NCI-H748 (cell line): ENCODE results near the gene SYPL1.
A peak's percentile ranks its signal among the peaks of the same experiment; 100 is the strongest.

Source experiments
- DNase-seq: peaks from one replicate; lab custom pipeline; 2025; ENCODE audit not compliant: unreplicated experiment; lab: John Stamatoyannopoulos, UW

The SYPL1 gene

GRCh38 chr7:106095634-106096033 is 16.5 kb downstream of the SYPL1 start:
- DNase-seq, result no peak

GRCh38 chr7:106094780-106095179 is 17.3 kb downstream of the SYPL1 start:
- no peak for DNase-seq

- DNase-seq, result no peak
Observed at GRCh38 chr7:106092204-106092603, 19.9 kb downstream of the SYPL1 start.

GRCh38 chr7:106089647-106090046 is 22.5 kb downstream of the SYPL1 start:
- DNase-seq, result no peak

GRCh38 chr7:106088014-106088413 is 24.1 kb downstream of the SYPL1 start:
- DNase-seq, result no peak

DNA sequence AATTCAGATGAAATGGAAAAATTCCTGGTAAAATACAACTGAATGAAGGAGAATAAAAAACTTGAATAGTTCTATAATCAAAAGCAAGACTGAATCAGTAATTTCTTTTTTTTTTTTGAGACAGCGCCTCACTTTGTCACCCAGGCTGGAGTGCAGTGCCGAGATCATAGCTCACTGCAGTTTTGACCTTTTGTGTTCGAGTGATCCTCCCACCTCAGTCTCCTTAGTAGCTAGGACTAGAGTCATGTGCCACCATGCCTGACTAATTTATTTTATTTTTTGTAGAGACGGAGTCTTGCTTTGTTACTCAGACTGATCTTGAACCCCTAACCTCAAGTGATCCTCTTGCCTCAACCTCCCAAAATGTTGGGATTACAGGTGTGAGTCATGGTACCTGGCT is 26.1 kb downstream of the SYPL1 start:
- DNase-seq, result no peak

GRCh38 chr7:106085015-106085414 is 27.1 kb downstream of the SYPL1 start:
- no peak for DNase-seq

- DNase-seq, result no peak
Observed at GRCh38 chr7:106083717-106084116, 28.4 kb downstream of the SYPL1 start.

GRCh38 chr7:106082087-106082854 is 29.8 kb downstream of the SYPL1 start:
- no peak for DNase-seq

DNA sequence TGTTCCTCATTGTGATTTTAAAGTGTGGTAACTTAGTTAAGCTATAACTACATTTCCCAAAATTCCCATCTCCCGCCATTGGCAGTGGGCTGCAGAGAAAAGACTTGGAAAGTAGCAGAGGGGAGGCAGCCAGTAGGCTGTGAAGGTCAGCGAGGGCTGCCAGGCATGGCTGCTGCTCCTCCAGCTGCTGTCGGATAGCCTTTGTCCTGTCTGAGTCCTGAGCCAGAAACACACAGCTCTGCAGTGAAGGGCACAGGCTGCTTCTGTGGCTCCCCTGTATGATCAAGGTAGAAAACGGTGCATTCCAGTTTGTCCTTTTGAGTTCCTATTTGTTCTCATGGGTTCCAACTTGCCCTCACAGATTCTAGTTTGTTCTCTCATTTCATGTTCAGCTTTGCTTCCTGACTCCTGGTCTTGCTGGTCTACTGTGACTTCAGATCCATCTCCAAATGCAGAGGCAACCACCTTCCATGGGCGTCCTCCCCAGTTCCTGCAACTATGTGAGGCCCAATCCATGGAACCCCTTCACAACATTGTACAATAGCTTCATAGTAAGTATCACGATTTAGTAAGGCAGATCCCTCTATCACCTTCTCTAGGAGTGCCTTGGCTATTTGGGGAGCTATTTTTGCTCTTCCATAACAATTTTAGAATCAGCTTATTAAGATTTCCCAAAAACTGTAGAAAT is 31.7 kb downstream of the SYPL1 start:
- no peak for DNase-seq

DNA sequence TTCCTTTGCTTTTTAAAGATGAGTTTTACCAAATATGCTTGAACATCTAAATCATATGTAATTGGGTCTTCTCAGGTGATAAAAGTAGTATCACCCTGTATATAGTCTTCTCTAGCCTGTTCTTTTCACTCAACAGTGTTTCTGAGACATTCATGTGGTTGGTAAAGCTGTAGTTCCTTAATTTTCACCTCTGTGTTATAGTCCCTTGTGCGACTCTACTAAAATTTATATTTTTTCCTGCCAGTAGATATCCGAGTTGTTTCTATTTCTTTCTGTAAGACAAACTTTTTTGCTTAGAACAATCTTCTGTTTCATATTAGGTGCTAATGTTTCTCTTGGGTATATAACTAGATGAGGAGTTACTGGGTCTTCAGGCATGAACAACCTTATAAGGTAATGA is 35.6 kb downstream of the SYPL1 start:
- no peak for DNase-seq

- no peak for DNase-seq
Observed at GRCh38 chr7:106075937-106076336, 36.2 kb downstream of the SYPL1 start.

DNA sequence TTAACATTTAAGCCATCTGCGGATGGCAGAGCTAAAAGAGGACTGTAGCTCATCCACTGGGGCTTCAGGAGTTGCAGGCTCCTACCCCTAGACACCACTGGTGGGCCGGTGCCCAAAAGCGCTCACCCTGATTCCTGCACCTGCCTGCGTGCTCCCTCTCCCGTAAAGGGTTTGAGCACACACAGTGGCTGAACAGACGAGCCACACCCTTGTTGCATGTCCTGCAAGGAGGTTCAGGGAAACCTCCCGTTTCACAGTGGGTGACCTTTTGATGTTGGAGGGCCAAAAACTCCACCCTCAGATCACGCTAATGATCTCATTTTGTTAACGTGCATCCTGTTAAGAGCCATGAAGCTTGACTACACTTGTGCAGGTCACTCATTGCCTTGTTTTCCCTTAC is 37.9 kb downstream of the SYPL1 start:
- peak; percentile 75 for DNase-seq

DNA sequence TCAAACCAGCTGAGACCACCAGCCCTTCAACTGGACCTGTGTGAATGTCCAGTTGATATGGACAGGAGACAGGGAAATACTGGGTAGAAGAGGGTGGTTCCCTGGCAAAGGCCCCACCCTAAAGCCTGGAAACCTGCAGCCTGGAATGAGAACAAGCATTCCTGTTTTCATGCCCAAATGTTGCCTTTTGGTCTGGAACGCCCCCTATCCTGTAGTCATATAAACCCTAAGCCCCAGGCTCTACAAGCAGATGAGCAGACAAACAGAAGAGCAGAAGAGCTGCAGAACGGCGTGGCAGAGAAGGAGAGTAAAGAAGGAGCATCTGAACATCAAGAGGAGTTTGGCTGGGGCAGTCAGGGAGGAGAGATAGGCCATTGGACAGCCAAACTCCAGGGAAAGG is 38.4 kb downstream of the SYPL1 start:
- no peak for DNase-seq

DNA sequence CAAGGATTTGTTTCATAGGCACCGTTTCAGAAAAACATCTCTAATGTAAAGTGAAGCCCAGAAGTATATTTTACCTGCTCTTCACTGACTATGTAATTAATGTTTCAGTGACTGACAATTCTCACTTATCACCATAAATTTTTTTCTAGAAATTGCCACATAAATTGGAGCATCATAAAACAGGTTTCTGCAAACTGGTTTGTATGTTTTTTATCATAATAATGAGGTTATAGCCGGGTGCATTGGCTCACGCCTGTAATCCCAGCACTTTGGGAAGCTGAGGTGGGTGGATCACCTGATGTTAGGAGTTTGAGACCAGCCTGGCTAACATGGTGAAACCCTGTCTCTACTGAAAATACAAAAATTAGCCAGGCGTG is 39.4 kb downstream of the SYPL1 start:
- no peak for DNase-seq

DNA sequence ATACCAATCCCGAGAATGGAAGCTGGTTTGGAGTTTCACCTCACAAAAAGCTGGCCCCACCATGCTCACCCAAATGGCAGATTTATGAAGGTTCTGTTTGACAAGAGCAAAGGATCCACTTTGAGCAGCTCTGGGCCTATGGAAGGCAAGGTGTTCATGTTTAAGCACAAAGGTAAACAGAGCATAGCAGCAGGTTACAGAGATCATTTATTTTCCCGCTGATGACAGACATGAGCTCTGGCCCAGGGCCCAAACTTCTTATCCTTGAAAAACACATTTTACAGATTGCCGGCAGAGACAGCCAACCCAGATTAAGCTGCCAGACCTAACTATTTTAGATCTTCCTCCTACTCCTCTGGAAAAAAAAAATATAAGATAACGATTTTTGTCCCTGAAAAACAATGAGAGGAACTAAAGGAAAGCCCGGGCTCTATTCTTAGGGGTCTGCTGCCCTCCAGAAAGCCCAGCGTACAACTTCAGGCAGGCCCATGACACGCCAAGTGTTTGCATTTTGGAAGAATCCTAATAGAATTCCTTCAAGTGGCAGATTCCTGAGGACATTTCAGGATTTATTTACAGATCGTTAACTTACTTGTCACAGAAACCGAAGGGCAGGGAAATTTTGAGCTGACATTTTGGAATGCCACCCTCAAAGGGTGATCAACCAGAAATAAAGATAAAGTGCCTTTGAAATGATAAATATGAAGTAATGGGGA is 40.0 kb downstream of the SYPL1 start:
- peak; percentile 82 for DNase-seq

DNA sequence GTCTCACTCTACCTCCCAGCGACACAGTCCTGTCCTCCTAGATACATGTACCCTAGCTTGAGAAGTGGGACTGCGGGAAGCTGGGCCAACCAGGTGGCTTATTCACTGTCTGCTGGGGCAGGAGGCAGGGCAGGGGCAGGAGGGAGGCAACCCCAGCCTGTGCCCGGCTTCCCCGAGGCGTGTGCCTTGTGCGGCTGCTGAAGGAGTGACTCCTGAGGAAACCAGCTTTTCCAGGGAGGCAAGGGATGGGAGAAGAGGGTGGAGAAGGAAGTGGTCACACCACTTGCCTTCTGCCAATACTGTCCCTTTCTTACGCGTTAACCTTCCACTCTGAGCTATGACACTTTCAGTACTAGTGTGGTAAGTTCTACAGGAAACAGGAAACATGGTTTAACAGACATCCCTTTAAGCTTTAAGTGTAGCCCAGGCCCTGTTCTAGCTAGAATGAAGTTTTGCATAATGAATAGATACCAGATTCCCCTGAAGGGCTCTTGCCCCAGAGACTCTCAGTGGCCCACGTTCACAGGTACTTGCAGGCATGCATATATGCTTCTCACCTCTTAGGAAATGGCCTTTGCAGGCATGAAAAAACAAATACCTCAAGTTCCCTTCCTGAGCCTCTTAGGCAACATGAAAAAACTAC is 40.6 kb downstream of the SYPL1 start:
- DNase-seq, result no peak

DNA sequence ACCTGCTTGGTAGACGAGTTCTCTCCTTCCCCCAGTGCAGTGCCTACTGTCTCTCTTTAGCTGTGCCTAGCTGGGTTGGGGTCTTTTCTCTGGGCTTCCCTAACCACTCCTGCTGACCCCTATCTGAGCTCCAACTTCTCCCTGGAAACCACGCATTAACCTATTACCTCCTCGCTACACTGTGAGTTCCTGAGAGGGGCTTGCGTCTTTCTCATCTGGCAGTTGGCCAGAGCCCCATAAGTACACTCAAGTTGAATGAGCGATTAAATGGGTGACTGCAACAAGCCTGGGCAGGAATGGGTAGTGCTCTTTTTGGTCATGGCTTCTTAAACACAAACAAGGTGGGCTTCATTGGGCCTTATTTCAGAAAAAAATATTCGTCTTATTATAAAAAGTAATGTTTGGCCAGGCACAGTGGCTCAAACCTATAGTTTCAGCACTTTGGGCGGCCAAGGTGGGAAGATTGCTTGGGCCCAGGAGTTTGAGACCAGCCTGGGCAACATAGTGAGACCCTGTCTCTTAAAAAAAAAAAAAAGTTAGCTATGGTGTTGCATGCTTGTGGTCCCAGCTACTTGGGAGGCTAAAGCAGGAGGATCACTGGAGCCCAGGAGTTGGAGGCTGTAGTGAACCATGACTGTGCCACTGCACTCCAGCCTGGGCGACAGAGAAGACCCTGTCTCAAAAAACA is 41.4 kb downstream of the SYPL1 start:
- peak; percentile 88 for DNase-seq

DNA sequence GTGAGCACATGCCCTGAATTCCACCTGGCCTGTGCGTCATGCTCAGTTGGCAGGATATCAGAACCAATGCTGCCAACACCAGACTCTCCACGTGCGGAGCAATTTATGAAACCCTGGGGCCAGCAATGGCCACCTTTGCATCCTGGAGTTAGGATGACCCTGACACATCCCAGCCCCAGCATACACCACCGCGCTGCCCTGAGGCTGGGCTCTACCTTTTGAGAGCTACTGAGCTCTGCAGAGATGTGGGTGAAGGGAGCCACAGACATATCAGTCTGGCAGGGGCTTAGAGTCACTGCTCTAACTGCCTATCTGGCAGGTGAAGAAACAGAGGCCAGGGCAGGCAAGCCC is 41.9 kb downstream of the SYPL1 start:
- DNase-seq, result no peak

DNA sequence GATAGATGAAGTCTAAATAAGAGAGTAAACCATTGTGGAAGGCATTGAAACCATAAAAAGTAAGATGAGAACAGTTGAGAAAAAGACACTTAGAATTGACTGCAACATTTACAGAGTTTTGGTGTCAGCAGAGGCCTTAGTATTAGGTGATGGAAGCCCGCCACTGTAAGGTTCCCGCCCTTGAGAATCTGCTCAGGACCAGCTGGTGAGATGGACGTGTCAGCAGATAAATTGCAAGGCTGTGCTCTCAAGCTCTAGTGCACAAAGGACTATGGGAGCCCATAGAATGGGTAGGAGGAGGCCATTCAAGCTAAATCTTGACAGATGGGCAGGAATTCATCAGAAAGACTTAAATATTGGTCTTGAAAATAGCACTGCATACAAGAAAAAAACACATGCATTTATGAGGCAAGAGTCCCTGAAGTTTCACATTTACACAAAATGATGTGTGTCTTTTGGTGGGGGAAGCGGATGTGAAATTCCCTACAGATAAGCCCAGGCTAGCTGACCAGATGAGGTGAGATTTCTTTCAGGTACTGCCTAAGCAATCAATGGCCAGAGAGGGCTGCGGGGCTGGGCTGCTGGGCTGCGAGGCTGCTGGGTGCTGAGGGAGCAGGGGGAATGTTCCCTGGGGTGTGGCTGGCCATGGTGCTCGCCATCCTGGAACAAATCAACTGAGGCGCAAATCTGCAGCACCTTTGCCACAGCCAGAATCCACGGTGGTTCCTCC is 42.5 kb downstream of the SYPL1 start:
- DNase-seq, result no peak
